Liver (tissue), 9 donors: ENCODE measurements around the gene RNF175. TPM values are rescaled to one million over a fixed set of nuclear protein-coding genes. Genes with fewer than 3 reads are reported as not detected.

Source experiments
- DNase-seq: peaks from one replicate; pipeline ENCODE4 v3.0.0-alpha.2; 2017; ENCODE audit warnings: low spot score
- H3K27ac ChIP-seq, 2 donors: one replicate each; pipeline ENCODE4 v1.7.0; 2013; ENCODE audit warnings: inconsistent platforms in 2 of 2, low read length in 2 of 2, control low read depth in 1 of 2, low read depth in 1 of 2, mild to moderate bottlenecking in 1 of 2
- H3K27me3 ChIP-seq, 4 donors: one replicate each; pipeline versions ENCODE4 v1.6.1 to v1.7.0; 2013; ENCODE audit warnings: low read length in 3 of 4, inconsistent platforms in 1 of 4, mild to moderate bottlenecking in 1 of 4, moderate library complexity in 1 of 4; ENCODE audit not compliant: control insufficient read depth in 4 of 4, insufficient read depth in 4 of 4
- H3K36me3 ChIP-seq, 4 donors: one replicate each; pipeline versions ENCODE4 v1.6.1 to v1.7.0; 2013; ENCODE audit warnings: low read length in 3 of 4, mild to moderate bottlenecking in 3 of 4, low read depth in 1 of 4, moderate library complexity in 1 of 4; ENCODE audit not compliant: control insufficient read depth in 4 of 4, insufficient read depth in 3 of 4
- H3K4me1 ChIP-seq, 4 donors: one replicate each; pipeline versions ENCODE4 v1.6.1 to v1.7.0; 2013; ENCODE audit warnings: low read length in 3 of 4, mild to moderate bottlenecking in 3 of 4, moderate library complexity in 1 of 4; ENCODE audit not compliant: control insufficient read depth in 4 of 4, insufficient read depth in 4 of 4
- H3K4me3 ChIP-seq, 3 donors: one replicate each; pipeline versions ENCODE4 v1.6.1 to v1.7.0; 2013; ENCODE audit warnings: low read length in 3 of 3, control low read depth in 1 of 3, low read depth in 1 of 3, mild to moderate bottlenecking in 1 of 3
- H3K9ac ChIP-seq, 2 donors: one replicate each; pipeline ENCODE4 v1.7.0; 2013; ENCODE audit warnings: low read length in 2 of 2, mild to moderate bottlenecking in 2 of 2, moderate library complexity in 2 of 2, control low read depth in 1 of 2, low read depth in 1 of 2
- H3K9me3 ChIP-seq, 4 donors: one replicate each; pipeline versions ENCODE4 v1.6.1 to v1.7.0; 2013; ENCODE audit warnings: low read length in 3 of 4; ENCODE audit not compliant: control insufficient read depth in 4 of 4
- ATF3 ChIP-seq: IDR thresholded peaks from 2 replicates; pipeline ENCODE4 v1.6.1; 2016; ENCODE audit warnings: antibody characterized with exemption
- CTCF ChIP-seq: fragments of 150-350 bp; IDR thresholded peaks from 2 replicates; pipeline ENCODE4 v1.5.1; 2017; ENCODE audit warnings: improper control_type of control experiment, low read depth, low read length; ENCODE audit not compliant: missing input control
- EGR1 ChIP-seq, 2 donors: IDR thresholded peaks; 2 replicates each; pipeline ENCODE4 v1.6.1; 2016 to 2018; ENCODE audit warnings: antibody characterized with exemption in 2 of 2, low read depth in 2 of 2
- FOXA1 ChIP-seq: IDR thresholded peaks from 2 replicates; pipeline ENCODE4 v1.6.1; 2016; ENCODE audit warnings: antibody characterized with exemption
- FOXA2 ChIP-seq: IDR thresholded peaks from 2 replicates; pipeline ENCODE4 v1.6.1; 2016; ENCODE audit warnings: antibody characterized with exemption
- GABPA ChIP-seq, 2 donors: IDR thresholded peaks in 1 of 2; conservative IDR thresholded peaks in 1 of 2; 2 replicates each; pipeline ENCODE4 v1.6.1; 2016; ENCODE audit warnings: antibody characterized with exemption in 2 of 2, mild to moderate bottlenecking in 1 of 2, moderate library complexity in 1 of 2
- HNF4A ChIP-seq, 2 donors: conservative IDR thresholded peaks; 2 replicates each; pipeline ENCODE4 v1.6.1; 2016; ENCODE audit warnings: antibody characterized with exemption in 2 of 2, mild to moderate bottlenecking in 2 of 2
- HNF4G ChIP-seq: IDR thresholded peaks from 2 replicates; pipeline ENCODE4 v1.6.1; 2016; ENCODE audit warnings: antibody characterized with exemption
- JUND ChIP-seq, 2 donors: IDR thresholded peaks; 2 replicates each; pipeline ENCODE4 v1.6.1; 2016; ENCODE audit warnings: antibody characterized with exemption in 2 of 2
- MAX ChIP-seq: IDR thresholded peaks from 2 replicates; pipeline ENCODE4 v1.6.1; 2016; ENCODE audit warnings: antibody characterized with exemption
- NR2F2 ChIP-seq: IDR thresholded peaks from 2 replicates; pipeline ENCODE4 v1.6.1; 2016; ENCODE audit warnings: antibody characterized with exemption
- RAD21 ChIP-seq, 2 donors: IDR thresholded peaks; 2 replicates each; pipeline ENCODE4 v1.6.1; 2016; ENCODE audit warnings: antibody characterized with exemption in 2 of 2, mild to moderate bottlenecking in 2 of 2
- REST ChIP-seq: IDR thresholded peaks from 2 replicates; pipeline ENCODE4 v1.6.1; 2016; ENCODE audit warnings: antibody characterized with exemption, mild to moderate bottlenecking
- RXRA ChIP-seq, 2 donors: IDR thresholded peaks; 2 replicates each; pipeline ENCODE4 v1.6.1; 2017 to 2018; ENCODE audit warnings: antibody characterized with exemption in 2 of 2, mild to moderate bottlenecking in 1 of 2
- SP1 ChIP-seq: IDR thresholded peaks from 2 replicates; pipeline ENCODE4 v1.6.1; 2018; ENCODE audit warnings: antibody characterized with exemption, mild to moderate bottlenecking
- TAF1 ChIP-seq: conservative IDR thresholded peaks from 2 replicates; pipeline ENCODE4 v1.6.1; 2016; ENCODE audit warnings: antibody characterized with exemption, mild to moderate bottlenecking
- YY1 ChIP-seq: IDR thresholded peaks from 2 replicates; pipeline ENCODE4 v1.6.1; 2016; ENCODE audit warnings: antibody characterized with exemption, mild to moderate bottlenecking
- ZBTB33 ChIP-seq: IDR thresholded peaks from 2 replicates; pipeline ENCODE4 v1.6.1; 2016; ENCODE audit warnings: antibody characterized with exemption
- WGBS: extraction: QIAGEN DNeasy Blood & Tissue Kit; methylation state at CpG from one replicate; pipeline ENCODE4 v1.1.7; 2013; 5-methylcytosine and 5-hydroxymethylcytosine counted together
- polyA plus RNA-seq, 2 donors: library from polyadenylated mRNA; stranded (reverse) in 1 of 2; unstranded in 1 of 2; fragments of 200-250 nt in 1 of 2; fragments of >200 nt in 1 of 2; fragmentation: Nextera tagmentation in 1 of 2; extraction: Ambion mirVana in 1 of 2; gene quantifications; one replicate each; pipeline versions ENCODE4 v1.2.1 to v1.2.3, GENCODE V29; 2013 to 2015
- total RNA-seq, 2 donors: library from RNA; depleted of rRNA; stranded (reverse); fragments of >200 nt; gene quantifications; one replicate each; pipeline ENCODE4 v1.2.3, GENCODE V29; 2014
- donor health status: healthy.
- donor health status: healthy.
- donor health status: healthy.
- donor health status: healthy.
- donor health status: healthy.

The RNF175 gene
- total and polyA plus RNA-seq, 4 donors = 0.08 to 0.65 (median 0.24) TPM; not detected in 1

- TF ChIP-seq CTCF = no peak
- TF ChIP-seq FOXA1 = no peak
Observed at GRCh38 chr4:153713866-153714646, 45.8 kb downstream of the RNF175 start (continued).

GRCh38 chr4:153710681-153711080 lies 49.1 kb downstream of the RNF175 start:
- peaks cover 0 to 2% (median 0%) of the 10 kb centered on the region in 4 donors for H3K27me3 ChIP-seq
- no peak overlapping the region for H3K9ac ChIP-seq
- H3K9me3 ChIP-seq = no peaks in the 10 kb centered on the region
- no peak overlapping the region for H3K4me3 ChIP-seq
- H3K4me1 ChIP-seq = no peaks in the 10 kb centered on the region
- no peak for DNase-seq
- 85% methylated on average over 1 of the region's 1 CpG for WGBS
- H3K27ac ChIP-seq = no peak overlapping the region
- no peak for TF ChIP-seq MAX
- no peak for TF ChIP-seq TAF1
- no peak for TF ChIP-seq HNF4A (conservative IDR thresholded peaks at IDR 0.05)
- no peak for TF ChIP-seq RXRA (IDR thresholded peaks at IDR 0.05)
- TF ChIP-seq FOXA2 = no peak
- no peak for TF ChIP-seq NR2F2
- no peak for TF ChIP-seq EGR1 (IDR thresholded peaks at IDR 0.05; ENCODE audit: low read depth in 2 of 2)
- TF ChIP-seq GABPA (IDR thresholded peaks at IDR 0.05 in 1 of 2, conservative IDR thresholded peaks at IDR 0.05 in 1 of 2) = no peak
- TF ChIP-seq ATF3 = no peak
- no peak for TF ChIP-seq CTCF
- TF ChIP-seq JUND (IDR thresholded peaks at IDR 0.05) = no peak
- TF ChIP-seq ZBTB33 = no peak
- TF ChIP-seq RAD21 (IDR thresholded peaks at IDR 0.05) = no peak
- no peak for TF ChIP-seq YY1
- no peak for TF ChIP-seq HNF4G
- no peak for TF ChIP-seq FOXA1
- TF ChIP-seq REST = no peak
- TF ChIP-seq SP1 = no peak
- H3K36me3 ChIP-seq = no peaks in the 10 kb centered on the region
